DMS 273 (cell line): ENCODE measurements around the gene C1QTNF8.

Experiments
- DNase-seq: peaks from one replicate; lab custom pipeline; 2025; ENCODE audit not compliant: unreplicated experiment; lab: John Stamatoyannopoulos, UW

The C1QTNF8 gene

DNA sequence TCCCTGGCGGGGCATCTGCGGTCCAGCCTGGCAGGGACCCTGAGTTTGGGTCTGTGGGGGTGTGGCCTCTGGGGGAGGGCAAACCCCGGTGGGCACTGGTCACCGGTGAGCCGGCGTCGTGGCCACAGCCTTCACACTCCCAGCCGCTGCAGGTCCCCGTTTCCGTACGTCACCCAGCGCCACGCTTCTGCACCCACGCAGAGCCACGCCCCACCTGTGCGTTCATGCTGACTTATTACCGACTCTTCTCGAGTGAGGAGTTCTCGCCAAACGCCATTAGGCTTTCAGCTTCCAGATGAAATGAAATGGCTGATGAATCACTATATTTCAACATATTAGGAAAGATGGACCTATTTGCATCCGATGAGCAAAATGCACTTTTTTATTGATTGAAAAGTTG is 32.3 kb downstream of the C1QTNF8 start:
- DNase-seq, result no peak

DNA sequence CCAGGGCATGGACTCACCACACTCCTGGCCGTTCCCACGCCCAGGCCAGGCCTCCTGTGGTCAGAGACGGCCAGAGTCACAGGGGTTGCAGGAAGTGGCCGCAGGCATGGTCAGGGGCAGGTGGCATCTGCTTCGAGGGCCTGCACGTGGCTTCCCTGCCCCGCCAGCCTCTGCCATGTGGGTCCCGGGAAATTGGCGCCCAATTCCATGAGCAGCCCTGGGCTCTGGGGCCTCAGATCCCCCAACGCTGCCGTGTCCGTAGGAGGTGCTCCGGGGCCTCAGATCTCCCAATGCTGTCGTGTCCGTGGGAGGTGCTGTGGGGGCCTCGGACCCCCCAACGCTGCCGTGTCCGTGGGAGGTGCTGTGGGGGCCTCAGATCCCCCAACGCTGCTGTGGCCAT is 33.1 kb downstream of the C1QTNF8 start:
- no peak for DNase-seq

DNA sequence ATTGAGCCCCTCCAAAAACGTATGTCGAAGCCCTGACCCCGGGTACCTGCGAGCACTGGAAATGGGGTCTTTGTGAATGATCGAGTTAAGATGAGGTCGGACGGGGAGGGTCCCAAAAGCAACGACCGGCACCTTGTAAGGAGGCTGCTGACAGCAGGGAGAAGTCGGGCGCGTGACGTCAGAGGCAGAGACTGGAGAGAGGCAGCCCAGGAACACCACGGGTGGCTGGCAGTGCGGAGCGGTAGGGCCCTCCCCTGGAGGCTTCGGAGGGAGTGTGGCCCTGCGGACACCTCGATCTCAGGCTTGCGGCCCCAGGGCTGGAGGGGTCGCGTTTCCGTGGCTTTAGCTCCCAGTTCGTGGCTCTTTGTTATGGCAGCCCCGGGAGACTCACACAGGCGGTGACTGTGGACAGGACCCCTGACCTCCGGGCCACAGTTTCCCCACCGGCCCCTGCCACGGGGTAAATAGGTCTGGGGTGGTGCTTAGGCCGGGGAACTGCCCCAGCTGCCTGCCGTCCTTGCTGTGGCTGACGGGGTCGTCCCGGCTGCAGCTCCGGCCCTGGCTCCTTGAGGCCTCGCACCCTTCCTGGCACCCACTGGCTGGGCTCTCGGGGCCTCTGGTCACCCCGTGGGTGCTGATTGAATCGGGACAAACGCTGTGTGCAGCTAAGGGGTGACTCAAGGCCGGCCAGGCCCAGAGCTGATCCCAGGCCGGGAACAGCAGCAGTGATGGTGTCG is 34.1 kb downstream of the C1QTNF8 start:
- DNase-seq, result no peak

DNA sequence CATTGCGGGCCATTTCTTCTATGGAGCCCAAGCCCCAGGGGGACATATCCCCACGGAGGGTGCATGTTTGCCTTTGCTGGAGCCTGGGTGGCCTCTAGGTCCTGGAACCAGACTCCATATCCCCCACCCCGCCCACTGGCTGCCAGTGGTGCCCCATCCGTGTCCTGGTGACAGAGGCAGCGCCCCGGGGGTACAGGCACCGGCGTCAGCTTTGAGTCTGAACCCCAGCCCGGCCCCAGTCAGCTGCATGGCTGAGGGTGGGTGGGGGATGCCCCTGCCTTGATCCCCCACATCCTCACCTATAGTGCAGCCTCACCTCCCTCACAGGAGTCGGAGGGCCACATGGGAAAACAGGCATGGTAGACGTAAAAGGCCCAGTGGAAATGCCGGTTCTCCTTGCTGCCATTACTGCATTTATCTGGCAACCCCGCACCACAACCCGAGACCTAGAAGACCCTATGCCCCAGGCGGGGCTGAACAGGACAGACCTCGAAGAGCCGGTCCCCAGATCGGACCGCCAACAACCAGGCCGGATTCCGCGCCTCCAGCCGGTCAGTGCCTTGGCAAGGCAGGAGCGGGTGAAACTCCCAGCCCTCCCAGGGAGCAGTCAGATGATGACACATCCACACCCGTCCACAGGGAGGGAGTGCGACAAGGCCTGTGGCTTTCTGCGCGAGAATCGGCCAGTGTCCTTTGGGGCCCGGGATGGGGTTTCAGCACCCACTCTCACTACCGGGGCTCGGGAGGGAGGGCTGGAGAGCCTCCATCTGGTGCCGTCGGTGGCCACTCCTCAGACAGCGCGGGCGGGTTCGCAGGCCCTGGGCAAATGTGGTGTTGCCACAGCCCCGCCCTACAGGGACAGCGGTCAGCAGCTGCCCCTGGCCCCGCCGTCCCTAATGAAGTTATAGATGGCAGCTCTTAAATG is 35.4 kb downstream of the C1QTNF8 start:
- no peak for DNase-seq

DNA sequence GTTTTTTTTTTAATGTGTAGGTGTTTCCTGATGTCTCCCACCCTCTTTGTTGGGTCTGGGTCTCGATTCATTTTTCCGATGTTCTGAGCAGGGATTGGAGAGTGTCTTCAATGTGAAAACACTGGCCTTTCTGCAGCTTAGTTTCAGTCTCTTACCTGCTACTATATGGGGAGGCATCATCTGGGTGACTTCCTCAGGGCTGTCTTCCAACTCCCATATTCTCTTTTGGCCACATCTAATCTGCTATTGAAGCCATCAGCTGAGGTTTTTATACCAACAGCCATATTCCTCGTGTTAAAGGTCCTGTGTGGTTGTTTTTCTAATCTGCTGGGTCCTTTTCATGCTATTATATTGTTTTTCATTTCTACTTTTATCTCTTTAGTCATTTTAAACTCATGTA is 36.7 kb downstream of the C1QTNF8 start:
- DNase-seq, result no peak

DNA sequence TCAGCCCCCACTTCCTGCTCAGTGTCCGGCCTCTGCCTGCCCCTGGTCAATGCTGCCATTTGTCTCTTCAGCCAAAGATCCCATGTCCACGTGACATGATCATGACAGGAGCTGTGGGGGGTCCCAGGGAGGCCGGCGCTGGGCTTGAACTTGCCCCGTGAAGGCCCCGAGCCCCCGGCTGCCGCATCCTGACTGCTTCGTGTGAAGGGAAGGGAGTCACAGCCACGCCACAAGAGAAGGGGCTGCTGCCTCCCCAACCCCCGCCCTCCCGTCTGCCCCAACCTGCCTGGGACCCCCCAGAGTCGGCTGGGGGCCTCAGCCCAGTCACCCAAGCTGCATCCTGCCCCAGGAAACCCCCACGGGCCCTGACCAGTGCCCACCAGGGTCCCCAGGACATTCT is 37.8 kb downstream of the C1QTNF8 start:
- DNase-seq, result no peak

DNA sequence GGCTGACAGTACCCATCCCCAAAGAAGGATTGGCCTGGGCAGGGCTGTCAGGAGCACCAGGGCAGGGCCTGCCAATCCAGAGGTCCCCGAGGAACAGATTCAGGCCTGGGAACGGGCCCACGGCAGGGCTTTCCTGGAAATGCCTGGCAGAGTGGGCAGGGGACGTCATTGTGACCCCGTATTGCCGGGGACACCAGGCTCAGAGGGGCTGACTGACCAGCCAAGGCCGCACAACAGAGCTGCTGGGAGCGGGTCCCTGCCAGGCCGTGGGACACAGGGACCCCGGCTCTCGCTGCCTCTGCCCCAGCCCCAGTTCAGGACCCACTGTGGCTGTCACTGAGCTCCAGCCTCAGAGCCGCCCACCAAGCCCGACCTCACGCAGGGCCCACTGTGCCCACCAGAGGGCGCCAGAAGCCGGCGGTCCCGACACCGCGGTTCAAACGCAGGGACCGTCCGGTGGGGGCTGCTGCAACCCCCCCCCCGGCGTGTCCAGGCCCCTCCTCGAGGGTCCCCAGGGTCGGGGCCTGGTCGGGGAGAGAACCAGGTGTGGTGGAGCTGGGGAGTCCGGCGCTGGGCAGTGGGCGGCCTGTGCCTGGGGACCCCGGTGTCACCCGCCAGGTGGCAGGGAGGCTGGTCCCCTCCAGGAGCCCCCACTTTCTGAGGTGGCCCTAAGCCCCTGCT is 38.7 kb downstream of the C1QTNF8 start:
- peak; percentile 76 for DNase-seq

DNA sequence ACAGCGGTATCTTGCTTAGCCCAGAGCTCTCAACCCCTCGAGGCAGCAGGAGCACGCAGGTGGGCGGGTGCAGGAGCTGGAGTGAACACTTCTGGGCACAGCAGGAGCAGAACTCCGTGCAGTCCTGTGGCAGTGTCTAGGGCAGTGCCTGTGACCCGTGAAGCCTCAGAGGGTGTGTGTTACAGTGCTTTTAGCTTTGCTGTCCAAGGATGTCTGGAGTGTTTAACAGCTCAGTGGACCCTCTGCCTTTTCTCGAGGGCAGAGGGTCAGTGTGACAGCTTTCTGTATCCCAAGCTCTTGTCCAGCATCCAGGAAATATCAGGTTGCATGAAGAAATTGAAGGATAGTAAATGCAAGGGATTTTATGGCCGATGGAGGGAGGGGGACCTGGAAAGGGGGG is 39.8 kb downstream of the C1QTNF8 start:
- DNase-seq, result no peak

DNA sequence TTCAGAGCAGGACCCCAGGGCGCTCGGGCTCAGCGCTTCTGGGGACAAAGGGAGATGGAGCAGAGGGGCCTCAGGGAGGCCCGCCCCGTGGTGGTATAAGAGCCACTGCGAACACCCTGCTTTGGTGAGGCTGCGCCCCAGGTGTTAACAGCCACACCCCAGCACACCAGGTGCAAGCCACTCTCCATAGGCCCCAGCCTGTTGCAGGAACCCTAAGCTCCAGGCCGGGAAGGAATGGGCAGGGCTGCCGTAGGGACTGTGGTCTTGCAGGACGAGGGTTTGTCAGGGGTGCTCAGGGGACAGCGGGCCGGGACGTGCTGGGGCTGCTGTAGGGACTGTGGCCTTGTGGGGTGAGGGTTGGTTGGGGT is 40.5 kb downstream of the C1QTNF8 start:
- DNase-seq, result no peak

DNA sequence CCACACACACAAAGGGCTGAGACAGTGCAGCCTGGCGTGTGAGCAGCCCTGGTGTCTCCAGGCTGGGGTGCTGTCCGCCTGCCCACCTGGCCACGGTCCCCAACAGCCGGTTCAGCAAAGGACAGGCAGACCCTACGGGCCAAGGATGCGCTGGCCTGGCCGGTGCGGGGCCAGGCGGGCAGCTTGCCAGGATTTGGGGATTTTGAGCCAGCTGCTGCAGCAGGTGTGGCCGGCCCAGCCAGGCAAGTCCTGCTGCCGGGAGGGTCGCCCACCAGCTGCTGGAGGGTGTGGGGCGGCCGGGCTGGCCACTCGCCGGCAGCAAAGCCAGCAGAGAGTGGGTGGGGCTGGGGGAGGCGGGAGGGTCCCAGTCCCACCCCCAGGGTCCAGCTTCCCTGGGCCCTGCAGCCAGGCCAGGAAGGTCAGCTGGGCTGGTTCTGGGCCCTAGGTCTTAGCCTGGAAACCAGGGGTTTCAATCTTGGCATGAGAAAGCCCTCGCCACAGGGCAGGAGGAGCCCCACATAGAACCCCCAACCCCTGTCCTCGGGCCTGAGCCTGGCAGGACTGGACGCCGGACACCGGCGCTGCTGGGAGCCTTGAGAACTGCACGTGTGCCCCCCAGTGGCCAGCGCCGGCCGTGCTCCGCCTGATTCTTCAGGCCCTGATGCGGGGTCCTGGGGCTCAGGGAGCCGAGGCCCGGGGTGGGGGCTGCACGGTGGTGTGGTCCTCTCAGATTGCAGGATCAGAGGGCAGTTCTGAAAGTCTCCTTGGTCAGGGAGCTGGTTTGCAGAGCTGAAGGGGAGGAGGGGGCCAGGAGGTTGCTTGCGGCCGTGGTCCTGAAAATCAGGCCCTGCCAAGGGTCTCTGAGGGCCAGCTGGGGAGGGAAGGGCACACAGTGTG is 41.1 kb downstream of the C1QTNF8 start:
- peak; percentile 64 for DNase-seq

DNA sequence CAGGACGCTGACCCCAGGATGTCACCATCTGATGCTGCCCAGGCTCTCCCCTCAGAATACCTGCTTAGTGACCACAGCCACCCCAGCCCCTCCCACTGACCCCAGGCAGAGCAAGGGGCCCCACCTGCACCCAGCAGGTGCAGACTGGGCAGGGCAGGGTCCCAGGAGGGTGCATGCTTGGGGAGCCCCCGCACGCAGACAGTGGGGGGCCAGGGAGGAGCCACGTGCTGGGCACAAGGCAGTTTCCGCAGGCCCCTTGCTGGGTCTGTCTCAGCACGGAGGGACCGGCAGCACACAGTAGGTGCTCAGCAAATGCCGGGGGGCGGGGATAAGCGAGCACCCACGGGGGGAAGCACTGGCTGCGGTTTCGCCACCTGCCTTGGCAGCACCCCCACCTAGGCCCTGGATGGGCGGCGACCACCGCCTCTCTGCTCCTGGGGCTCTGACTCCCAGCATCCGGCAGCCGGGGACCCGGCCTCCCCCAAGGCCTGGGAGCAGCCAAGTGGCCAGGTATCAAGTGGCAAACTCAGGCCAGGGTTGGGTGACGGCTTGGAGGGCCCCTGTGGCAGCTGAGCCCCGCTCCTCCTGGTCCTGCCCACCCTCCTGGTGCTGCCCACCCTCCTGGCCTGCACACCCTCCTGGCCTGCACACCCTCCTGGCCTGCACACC is 42.2 kb downstream of the C1QTNF8 start:
- DNase-seq, result no peak

DNA sequence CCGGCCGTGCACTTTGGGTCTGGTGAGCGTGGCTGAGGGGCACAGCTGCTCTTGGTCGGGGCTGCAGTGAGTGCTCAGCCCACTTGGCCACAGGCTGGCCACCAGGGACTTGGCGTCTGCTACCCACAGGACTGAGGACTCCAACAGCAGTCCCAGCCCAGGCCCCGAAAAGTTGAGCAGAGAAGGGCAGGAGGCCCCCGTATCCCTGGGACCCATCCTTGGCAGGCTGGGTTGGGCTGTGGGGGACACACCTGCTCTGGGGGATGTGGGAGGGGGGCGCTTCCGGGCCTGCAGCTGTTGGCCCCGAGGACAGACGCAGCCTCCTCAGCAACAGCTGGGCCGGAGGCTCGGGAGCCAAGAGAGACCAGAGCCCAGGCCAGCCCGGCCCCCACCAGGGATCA is 42.9 kb downstream of the C1QTNF8 start:
- DNase-seq, result peak; percentile 51

DNA sequence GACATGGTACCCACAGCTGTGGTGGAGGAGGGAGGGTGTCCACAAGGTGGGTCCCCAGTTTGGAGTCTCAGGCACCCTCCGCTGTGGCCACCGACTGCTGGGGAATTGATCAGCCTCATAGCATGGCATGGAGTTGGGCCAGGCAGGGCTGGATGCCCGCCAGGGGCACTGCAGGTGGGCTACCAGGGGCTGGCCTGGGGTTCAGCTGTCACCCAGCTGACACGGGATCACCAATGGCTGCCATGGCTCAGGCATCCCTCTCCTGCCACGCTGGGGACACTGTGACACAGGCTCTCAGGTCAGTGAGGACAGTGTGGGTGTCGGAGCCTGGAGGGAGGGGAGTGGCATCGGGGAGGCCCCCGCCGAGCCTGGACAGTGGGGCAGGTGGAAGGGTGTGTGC is 43.3 kb downstream of the C1QTNF8 start:
- DNase-seq, result no peak

DNA sequence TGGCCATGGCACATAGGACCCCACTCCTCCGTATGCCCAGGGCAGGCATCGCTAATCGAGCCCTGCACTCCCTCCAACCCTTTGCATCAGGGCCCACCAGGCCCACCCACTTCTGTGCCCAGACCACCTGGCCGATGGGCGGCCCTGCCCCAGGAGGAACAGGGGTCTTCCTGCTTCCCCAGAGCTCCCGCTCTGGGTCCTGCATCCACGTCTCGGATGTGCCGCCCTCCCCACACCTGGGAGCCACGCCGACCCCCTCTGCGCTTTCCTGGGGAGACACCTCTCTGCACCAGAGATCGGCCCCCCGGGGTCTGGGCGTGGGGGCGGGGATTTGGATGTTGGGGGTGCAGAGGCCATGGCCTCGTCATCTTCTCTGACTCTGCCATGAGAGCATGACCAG is 44.6 kb downstream of the C1QTNF8 start:
- no peak for DNase-seq

DNA sequence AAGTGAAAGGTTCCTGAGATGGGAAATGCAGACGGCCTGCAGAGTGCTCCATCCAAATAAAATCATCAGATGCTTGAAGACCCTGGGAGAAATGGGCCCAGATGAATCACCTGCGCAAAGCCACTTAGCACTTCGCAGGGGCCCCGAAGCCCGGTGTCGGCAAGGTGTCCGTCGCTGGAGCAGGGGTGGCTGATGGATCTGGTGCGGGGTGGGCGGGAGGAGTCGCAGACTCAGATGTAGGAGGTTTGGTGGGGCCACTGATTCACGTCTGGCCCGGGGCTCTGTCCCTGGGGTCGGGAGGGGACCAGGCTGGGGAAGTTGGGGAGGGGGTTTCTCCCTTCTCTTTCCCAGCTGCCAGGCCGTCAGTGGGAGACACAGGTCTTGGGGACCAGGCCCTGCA is 45.1 kb downstream of the C1QTNF8 start:
- no peak for DNase-seq

DNA sequence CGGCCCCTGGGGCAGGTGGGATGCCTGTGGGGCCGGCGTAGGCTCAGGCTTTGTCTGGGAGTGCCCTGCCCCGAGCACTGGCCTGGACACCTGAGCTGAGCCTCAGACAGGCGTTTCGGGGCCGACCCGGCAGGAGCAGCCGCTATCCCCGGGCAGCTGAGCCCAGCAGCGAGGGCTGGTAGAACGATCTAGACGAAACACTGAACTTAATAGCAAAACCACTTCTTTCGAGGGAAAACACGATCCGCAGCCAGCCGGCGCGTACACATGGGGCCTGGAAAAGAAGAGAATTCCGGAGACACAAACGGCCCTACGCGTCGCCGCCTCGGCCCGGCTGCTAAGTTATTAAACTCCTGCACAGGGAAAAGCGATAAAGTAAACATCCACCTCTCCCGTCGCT is 45.5 kb downstream of the C1QTNF8 start:
- DNase-seq, result no peak

DNA sequence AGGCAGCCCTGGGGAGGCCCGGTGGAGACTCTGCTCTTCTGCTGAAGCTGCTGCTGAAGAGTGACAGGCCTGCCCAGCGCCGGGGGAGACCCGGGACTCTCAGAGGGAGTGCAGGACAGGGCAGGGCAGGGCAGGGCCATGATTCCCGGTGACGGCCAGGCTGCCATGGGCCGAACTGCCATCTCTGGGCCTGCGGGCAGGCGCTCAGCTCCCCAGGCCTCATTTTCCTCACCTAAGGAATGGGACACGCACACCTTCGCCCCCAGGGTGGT is 46.1 kb downstream of the C1QTNF8 start:
- no peak for DNase-seq

DNA sequence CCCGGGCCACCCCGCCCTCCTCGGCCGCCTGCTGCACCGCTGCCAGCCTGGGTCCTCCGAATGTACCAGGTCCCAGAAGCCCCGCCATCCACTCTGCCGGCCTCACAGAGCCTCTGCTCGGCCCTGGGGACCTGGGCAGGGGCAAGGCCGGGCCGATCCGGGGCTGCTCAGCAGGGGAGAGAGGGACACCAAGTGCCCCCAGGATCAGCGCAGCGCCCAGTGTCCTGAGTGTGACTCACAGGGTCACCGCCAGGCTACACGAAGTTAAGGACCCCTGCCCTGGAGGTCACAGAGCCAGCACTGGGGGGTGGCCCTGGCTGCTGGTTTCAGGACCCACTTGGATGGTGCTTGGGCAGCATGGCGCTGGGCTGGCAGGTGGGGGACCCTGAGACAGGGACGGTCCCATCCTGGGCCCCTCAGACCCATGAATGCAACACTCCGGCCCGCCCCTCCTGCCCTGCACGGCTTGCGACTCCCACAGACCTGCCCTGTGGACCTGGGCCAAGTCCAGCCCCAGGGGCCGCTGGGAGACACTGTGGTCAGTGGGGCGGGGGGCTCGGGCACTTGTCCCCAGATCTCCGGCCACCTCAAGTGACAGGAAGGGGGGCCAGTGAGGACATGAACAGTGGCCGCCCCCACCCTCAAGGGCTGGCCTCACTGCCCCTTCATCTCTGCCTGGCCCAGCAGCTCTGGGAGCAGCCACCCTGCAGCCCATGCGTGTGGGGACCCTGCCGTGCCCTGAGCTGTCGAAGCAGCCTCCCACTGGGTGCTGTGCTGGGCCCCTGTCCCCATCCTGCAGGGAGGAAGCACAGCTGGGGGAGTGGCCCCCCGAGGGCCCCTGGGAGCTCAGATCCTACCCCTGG is 46.7 kb downstream of the C1QTNF8 start:
- DNase-seq, result no peak

DNA sequence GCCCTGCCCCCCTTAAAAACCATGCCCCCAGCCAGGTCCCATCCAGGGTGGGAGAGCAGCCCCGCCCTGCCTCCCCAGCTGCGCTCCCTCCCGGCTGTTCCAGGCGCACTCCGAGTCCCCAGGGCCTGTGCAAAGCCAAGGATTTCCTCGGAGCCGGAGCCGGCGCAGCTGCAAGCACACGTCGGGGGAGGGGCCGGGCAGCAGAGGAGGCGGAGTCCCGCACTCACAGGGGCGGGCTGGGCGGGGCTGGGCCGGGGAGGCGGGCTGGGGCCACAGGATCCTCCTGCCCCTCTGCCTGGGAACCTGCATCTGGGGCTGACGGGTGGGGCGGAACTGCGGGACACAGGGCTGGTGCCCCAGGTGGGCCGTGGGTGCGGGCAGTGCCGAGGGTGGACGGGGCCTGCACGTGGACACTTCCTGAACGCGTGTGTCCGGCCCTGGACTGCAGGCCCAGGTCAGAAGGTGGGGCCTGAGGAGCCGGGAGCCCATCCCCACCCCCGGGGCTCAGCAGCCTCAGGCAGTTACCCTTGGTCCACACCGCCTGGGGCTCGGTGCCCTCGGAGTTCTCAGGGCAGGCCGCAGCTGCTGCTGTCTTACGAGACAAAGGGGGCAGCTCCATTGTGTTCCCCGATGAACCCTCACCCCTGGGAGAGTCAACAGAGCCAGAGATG is 47.5 kb downstream of the C1QTNF8 start:
- DNase-seq, result peak; percentile 88
